Glutamatergic neuron (in vitro differentiated cells): Measurements from ENCODE around the gene WDSUB1. TPM values are rescaled to one million over a fixed set of nuclear protein-coding genes. Genes with fewer than 3 reads are reported as not detected.

Source experiments
- DNase-seq: peaks from one replicate; pipeline ENCODE4 v3.0.0; 2022
- H3K27ac Mint-ChIP-seq: one replicate; pipeline ENCODE4 v1.8.0; 2020; ENCODE audit warnings: mild to moderate bottlenecking, mixed read lengths, inconsistent platforms; ENCODE audit not compliant: unreplicated experiment
- H3K27me3 Mint-ChIP-seq: one replicate; pipeline ENCODE4 v1.8.0; 2020; ENCODE audit warnings: mild to moderate bottlenecking, moderate library complexity, mixed read lengths, inconsistent platforms; ENCODE audit not compliant: unreplicated experiment
- H3K36me3 Mint-ChIP-seq: one replicate; pipeline ENCODE4 v1.8.0; 2020; ENCODE audit warnings: mild to moderate bottlenecking, mixed read lengths, inconsistent platforms; ENCODE audit not compliant: unreplicated experiment
- H3K4me1 Mint-ChIP-seq: one replicate; pipeline ENCODE4 v1.8.0; 2020; ENCODE audit warnings: mild to moderate bottlenecking, low read depth, mixed read lengths, inconsistent platforms; ENCODE audit not compliant: unreplicated experiment
- H3K4me3 Mint-ChIP-seq: one replicate; pipeline ENCODE4 v1.8.0; 2020; ENCODE audit warnings: mild to moderate bottlenecking, mixed read lengths, inconsistent platforms; ENCODE audit not compliant: unreplicated experiment
- H3K9me3 Mint-ChIP-seq: one replicate; pipeline ENCODE4 v1.8.0; 2020; ENCODE audit warnings: mild to moderate bottlenecking, moderate library complexity, mixed read lengths, inconsistent platforms; ENCODE audit not compliant: unreplicated experiment
- total RNA-seq: library from RNA; stranded (reverse); fragmentation: NEBNext Ultra II Directional; extraction: Animal tissue kit (Norgen Biotek cat#: 25700); gene quantifications from one replicate; pipeline ENCODE4 v1.2.1, GENCODE V29; 2021; ENCODE audit not compliant: unreplicated experiment
- TF ChIP-seq, protein P1 (sequence below): fragments of 200-600 bp; sonication (generic); IDR thresholded peaks from one replicate; pipeline ENCODE4 v1.5.0; 2021; ENCODE audit not compliant: partially characterized antibody, unreplicated experiment

WDSUB1 gene
- total RNA-seq, 1 donor from 2014 or later, result 3.7 TPM

DNA sequence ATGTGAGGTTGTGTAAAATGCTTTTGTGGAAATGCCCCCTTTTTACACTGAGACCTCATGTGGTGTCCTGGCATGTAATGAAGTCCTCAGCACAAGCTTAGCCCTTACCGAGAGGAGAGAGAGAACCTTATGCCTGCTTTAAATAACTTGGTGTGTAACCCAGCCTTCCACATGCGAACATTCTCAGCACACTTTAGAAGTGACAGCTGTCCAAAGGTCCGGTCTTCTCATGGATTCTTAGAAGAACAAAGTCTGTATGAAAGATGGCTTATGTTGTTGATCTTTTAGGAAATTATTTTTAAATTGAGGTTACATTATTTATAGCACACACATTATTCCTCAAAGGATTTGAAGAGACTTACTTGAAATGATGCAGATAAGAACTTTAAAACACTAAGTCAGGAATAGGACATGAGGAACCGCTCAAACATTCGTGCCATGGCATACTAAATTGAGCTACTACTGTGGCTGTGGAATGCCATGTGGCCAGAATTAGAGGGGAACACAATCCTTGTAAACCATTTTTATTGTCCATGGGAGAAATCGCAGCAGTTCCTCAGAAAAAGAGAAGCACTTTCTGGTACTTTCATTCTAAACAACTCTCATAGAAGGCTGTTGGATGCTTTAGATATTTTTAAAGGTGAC lies 79.6 kb downstream of the WDSUB1 start:
- H3K27ac Mint-ChIP-seq, result no peak overlapping the region
- H3K27me3 Mint-ChIP-seq, result peaks cover 6% of the 10 kb centered on the region
- no peak overlapping the region for H3K4me3 Mint-ChIP-seq
- H3K4me1 Mint-ChIP-seq, result peaks cover 11% of the 10 kb centered on the region
- H3K9me3 Mint-ChIP-seq, result peaks cover 5% of the 10 kb centered on the region
- no peak for DNase-seq
- no peaks in the 10 kb centered on the region for H3K36me3 Mint-ChIP-seq
- TF ChIP-seq, protein P1, sequence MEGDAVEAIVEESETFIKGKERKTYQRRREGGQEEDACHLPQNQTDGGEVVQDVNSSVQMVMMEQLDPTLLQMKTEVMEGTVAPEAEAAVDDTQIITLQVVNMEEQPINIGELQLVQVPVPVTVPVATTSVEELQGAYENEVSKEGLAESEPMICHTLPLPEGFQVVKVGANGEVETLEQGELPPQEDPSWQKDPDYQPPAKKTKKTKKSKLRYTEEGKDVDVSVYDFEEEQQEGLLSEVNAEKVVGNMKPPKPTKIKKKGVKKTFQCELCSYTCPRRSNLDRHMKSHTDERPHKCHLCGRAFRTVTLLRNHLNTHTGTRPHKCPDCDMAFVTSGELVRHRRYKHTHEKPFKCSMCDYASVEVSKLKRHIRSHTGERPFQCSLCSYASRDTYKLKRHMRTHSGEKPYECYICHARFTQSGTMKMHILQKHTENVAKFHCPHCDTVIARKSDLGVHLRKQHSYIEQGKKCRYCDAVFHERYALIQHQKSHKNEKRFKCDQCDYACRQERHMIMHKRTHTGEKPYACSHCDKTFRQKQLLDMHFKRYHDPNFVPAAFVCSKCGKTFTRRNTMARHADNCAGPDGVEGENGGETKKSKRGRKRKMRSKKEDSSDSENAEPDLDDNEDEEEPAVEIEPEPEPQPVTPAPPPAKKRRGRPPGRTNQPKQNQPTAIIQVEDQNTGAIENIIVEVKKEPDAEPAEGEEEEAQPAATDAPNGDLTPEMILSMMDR, result no peak

DNA sequence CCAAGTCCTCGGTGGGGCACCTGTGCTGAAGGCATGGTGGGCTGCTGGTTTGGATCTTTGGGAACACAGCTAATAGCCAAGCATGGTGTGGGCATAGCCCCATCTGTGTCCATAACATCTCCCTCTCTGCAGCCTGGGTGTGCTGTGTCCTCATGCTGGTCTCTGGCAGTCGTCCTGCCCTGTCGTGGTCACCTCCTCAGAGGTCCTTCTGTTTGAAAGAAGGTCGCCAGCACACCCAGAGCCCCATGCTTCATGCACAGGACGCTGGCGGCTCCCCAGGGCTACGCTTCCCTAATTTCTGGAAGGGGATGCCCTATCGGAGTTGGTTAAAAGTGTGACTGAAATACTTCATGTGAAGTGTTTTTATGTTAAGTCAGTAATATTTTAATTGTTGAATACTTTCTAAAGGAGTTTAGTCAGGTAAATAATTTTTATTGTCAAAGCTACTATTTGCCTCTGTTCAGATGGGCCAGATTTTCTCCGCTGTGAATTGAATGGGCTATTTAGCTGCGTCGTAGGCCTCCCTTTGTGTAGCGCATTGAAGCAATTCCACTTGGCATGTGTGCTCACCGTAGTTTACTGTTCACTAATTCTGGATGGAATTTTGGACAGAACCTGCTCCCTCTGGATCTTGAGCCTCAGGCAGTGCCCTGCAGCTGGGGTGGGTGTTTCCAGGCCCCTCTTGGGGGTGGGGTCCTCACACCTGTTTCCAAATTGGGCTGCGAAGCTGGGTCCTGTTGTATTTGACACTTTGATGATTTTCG lies 81.9 kb downstream of the WDSUB1 start:
- Mint-ChIP-seq H3K4me1 (peaks cover 24% of the 10 kb centered on the region), H3K9me3 (peaks cover 5% of the 10 kb centered on the region), H3K27me3 (peaks cover 7% of the 10 kb centered on the region), H3K4me3 (no peak overlapping the region), H3K36me3 (no peaks in the 10 kb centered on the region), H3K27ac (no peak overlapping the region)
- no peak for DNase-seq
- TF ChIP-seq, protein P1, result no peak

DNA sequence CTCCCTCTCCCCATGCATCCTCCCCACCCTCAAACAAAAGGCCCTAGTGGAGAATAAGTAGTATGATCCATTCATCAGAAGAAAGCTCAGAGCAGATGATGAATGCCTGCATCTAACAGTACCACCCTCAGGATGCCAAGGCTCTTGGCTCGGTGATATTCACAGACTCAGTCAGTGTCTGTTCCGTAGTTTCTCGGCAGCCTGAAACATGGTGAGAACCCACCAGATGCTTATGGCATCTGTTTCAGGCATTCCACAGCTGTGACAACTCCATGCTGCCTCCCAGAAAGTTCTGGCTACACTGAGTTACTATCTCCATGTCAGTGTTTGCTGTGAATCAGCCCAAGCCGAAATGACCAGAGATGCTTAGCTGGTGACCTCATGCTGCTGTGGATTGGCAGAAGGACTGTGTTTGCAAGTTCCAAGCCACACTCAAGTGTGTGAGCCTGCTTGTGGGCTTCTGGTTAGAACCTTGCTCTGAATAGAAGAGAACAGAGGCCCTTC lies 83.9 kb downstream of the WDSUB1 start:
- Mint-ChIP-seq H3K4me3 (no peak overlapping the region), H3K4me1 (peaks cover 32% of the 10 kb centered on the region)

DNA sequence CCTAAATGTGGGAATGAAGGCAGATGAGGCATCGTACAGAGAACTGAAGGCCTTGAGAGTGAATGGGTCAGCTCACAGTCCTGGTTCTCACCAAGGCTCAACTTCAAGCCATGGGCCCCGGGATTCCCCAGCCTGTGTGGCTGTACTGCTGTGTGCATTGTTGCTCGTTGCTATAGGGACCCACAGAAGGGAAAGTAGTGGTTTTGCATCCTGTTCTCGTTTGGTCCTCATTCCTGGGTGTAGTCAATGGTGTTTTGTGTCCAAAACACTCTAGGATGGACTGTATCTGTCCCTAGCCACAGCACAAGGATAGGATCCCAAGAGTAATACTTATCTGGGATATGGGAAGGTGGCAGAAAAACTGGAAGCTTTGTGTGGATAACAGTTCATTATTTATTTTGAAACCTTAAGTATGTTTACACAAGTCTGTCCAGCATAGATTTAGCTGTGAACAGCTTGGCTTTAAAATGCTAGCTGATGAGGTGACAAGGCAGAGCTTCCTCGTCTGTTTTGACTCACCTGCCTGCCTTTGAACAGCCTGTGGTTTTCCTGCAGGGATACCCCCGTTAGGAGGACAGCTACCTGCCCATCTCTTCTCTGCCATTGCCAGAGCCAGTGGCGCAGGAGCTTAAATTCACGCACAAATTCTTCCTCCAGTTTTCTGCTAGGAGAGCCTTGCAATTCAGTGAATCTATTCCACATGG lies 85.0 kb downstream of the WDSUB1 start:
- H3K27ac Mint-ChIP-seq, result peak overlapping the region; percentile 64
- H3K4me3 Mint-ChIP-seq, result no peak overlapping the region
- H3K27me3 Mint-ChIP-seq, result peaks cover 7% of the 10 kb centered on the region
- peaks cover 5% of the 10 kb centered on the region for H3K9me3 Mint-ChIP-seq
- H3K4me1 Mint-ChIP-seq, result peaks cover 34% of the 10 kb centered on the region
- TF ChIP-seq, protein P1, result no peak
- H3K36me3 Mint-ChIP-seq, result no peaks in the 10 kb centered on the region
- DNase-seq, result no peak

More for the DNA sequence above, 83.9 kb downstream of the WDSUB1 start:
- Mint-ChIP-seq H3K27me3 (peaks cover 7% of the 10 kb centered on the region), H3K36me3 (no peaks in the 10 kb centered on the region), H3K27ac (peak overlapping the region; percentile 70), H3K9me3 (peaks cover 5% of the 10 kb centered on the region)
- no peak for DNase-seq
- TF ChIP-seq, protein P1, result no peak
